Loucy (cell line): ENCODE measurements around the gene MTCH1.

Experiments
- EZH2phosphoT487 ChIP-seq: fragments of 200-600 bp; IDR thresholded peaks from 2 replicates; pipeline ENCODE4 v1.6.1; 2018; ENCODE audit warnings: antibody characterized with exemption, mild to moderate bottlenecking, moderate library complexity, borderline replicate concordance
- TF ChIP-seq, protein P1 (sequence below): fragments of 200-600 bp; sonication (generic); conservative IDR thresholded peaks from 2 replicates; pipeline ENCODE4 v1.5.1; 2014; ENCODE audit warnings: mild to moderate bottlenecking, antibody characterized with exemption, low read length

DNA sequence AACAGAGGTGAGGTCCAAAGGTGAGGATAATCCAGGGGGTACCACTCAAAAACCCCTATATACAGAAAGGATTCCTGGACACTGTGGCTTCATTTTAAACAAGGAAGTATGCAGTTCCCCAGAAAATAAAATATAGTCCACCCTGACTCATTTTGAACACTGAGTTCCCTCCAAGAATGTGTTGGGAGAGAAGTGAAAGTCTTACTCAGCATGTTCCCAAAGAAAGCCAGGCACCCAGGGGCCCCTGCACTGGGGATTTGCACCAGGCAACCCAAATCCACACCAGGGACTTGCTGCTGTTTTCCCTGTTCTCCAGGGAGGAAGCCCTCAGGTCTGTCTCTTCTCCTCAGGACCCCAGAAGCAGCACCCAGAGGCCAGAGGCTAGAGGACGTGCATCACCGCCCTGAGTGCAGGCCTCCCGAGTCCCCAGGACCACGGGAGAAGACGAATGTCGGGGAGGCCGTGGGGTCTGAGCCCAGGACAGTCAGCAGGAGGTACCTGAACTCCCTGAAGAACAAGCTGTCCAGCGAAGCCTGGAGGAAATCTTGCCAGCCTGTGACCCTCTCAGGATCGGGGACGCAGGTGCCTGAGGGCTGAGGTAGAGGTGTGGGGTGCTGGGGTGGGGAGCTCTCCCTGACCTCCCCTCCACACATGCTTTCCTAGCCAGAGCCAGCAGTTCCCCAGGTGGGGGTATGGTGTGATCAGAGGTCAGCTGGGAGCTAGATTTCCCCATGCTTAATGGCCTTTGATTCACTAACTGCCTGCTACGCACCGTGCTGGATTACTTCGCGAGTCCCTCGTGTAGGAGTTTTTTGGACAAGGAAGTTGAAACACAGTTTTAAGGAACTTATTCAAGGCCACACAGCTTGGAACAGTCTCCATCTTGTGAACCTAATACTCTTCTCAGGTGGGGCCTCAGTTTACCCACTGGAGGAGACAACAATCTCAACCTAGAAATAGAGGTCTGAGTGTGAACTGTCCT, 22.8 kb upstream of the MTCH1 start:
- TF ChIP-seq, protein P1, sequence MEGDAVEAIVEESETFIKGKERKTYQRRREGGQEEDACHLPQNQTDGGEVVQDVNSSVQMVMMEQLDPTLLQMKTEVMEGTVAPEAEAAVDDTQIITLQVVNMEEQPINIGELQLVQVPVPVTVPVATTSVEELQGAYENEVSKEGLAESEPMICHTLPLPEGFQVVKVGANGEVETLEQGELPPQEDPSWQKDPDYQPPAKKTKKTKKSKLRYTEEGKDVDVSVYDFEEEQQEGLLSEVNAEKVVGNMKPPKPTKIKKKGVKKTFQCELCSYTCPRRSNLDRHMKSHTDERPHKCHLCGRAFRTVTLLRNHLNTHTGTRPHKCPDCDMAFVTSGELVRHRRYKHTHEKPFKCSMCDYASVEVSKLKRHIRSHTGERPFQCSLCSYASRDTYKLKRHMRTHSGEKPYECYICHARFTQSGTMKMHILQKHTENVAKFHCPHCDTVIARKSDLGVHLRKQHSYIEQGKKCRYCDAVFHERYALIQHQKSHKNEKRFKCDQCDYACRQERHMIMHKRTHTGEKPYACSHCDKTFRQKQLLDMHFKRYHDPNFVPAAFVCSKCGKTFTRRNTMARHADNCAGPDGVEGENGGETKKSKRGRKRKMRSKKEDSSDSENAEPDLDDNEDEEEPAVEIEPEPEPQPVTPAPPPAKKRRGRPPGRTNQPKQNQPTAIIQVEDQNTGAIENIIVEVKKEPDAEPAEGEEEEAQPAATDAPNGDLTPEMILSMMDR, result no peak
- no peak for TF ChIP-seq EZH2phosphoT487
